Duodenal mucosa (tissue), 2 donors: ENCODE results near the gene ZNF592.

ENCODE experiments used
- H3K27ac ChIP-seq: one replicate; pipeline ENCODE4 v1.7.0; 2013; ENCODE audit warnings: low read depth, low read length
- H3K27me3 ChIP-seq, 2 donors: one replicate each; pipeline ENCODE4 v1.7.0; 2013; ENCODE audit warnings: low read length in 2 of 2, control low read depth in 1 of 2; ENCODE audit not compliant: insufficient read depth in 2 of 2, control insufficient read depth in 1 of 2
- H3K36me3 ChIP-seq, 2 donors: one replicate each; pipeline ENCODE4 v1.7.0; 2013; ENCODE audit warnings: low read length in 2 of 2, control low read depth in 1 of 2; ENCODE audit not compliant: insufficient read depth in 2 of 2, control insufficient read depth in 1 of 2
- H3K4me1 ChIP-seq, 2 donors: one replicate each; pipeline ENCODE4 v1.7.0; 2013; ENCODE audit warnings: low read length in 2 of 2, control low read depth in 1 of 2; ENCODE audit not compliant: insufficient read depth in 2 of 2, control insufficient read depth in 1 of 2
- H3K4me3 ChIP-seq, 2 donors: one replicate each; pipeline ENCODE4 v1.7.0; 2013; ENCODE audit warnings: low read length in 2 of 2, low read depth in 1 of 2
- H3K9ac ChIP-seq, 2 donors: one replicate each; pipeline ENCODE4 v1.7.0; 2013; ENCODE audit warnings: low read length in 2 of 2, low read depth in 1 of 2
- H3K9me3 ChIP-seq, 2 donors: one replicate each; pipeline ENCODE4 v1.7.0; 2013; ENCODE audit warnings: low read length in 2 of 2, control low read depth in 1 of 2; ENCODE audit not compliant: control insufficient read depth in 1 of 2

ZNF592 gene

DNA sequence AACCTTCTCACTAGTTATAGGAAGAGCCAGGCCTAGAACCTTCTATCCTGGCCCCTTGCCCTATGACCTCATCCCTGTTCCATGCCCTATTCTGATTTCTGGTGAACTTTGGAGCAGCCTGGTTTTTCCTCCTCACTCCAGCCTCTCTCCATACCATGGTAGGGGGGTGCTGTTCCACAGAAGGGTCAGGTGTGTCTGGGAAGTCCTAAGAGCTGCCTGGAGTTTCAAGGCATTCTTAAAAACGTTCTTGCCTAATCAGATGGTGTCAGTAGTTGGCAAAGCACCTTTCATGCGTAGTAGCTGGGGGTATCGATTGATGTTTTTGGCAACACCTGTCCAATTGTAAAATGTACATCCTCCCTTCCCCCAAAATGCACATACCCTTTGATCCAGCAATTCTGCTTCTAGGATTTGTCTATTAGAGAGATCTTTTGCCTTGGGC is 52.0 kb downstream of the ZNF592 start:
- Histone ChIP-seq H3K36me3 (peaks cover 33 to 75% of the 10 kb centered on the region in 2 donors), H3K9ac (no peak overlapping the region), H3K27me3 (no peaks in the 10 kb centered on the region), H3K4me3 (no peak overlapping the region), H3K9me3 (no peaks in the 10 kb centered on the region), H3K4me1 (no peaks in the 10 kb centered on the region), H3K27ac (no peak overlapping the region)

DNA sequence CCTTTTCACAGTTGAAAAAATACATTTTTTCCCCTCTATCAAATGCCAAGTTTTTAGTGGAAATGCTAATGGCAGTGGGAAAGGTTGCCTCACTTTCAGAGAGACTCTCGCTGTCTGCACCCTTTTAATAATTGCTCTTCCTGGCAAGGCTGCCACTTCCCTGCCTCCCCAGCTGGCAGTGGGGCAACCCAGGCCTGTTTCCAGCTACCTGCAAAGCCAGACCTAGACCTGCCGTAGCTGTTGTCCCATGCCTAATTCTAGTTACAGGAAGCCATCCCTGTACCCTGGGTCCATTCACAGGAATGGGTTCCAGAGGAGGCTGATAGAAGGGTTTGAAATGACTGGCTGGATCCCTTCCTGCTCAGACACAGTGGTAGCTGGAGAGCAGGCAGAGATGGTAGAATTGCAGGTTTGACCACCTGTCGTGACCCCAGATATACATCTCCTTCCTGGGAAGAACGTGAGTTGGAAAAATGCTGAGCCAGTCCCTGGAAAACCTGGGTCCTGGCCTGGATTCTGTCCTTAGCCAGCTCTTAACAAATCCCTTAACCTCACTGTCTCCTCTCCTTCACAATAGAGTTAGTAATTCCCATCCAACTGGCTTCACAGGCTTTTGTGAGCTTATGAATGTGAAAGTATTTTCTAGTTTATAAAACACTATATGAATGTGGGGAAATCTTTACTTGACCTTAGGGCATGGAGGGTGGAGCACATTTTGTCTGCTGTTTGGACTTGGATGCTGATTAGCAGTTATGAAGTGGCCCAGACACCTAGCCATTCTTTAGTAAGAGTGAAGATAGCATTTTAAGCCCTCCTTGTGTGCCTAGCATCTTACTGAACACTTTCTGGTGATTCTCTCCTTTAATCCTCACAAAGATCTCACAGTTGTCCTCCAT is 55.9 kb downstream of the ZNF592 start:
- H3K4me3 ChIP-seq, result no peak overlapping the region
- H3K9ac ChIP-seq, result no peak overlapping the region
- no peaks in the 10 kb centered on the region for H3K27me3 ChIP-seq
- peaks cover 20 to 52% of the 10 kb centered on the region in 2 donors for H3K36me3 ChIP-seq
- H3K9me3 ChIP-seq, result no peaks in the 10 kb centered on the region
- no peak overlapping the region for H3K27ac ChIP-seq
- H3K4me1 ChIP-seq, result no peaks in the 10 kb centered on the region

DNA sequence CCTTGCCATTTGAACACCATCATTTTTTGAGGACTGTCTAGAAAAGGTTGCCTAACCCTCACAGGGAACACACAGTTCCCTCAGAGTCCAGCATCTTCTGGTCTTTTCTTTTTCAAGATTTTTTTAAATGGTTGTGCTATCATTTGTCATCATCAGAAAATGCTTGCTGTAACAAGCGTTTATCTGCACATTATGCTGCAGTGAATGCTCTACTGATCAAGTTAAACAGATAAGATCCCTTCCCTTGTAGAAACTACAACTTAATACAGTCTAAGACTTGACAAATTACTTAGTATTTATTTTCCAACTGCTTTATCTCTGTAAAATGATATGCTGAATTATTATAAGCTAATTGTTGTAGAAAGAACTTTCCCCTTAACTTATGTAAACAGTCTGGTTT is 56.8 kb downstream of the ZNF592 start:
- Histone ChIP-seq H3K9me3 (no peaks in the 10 kb centered on the region), H3K9ac (no peak overlapping the region), H3K27ac (no peak overlapping the region), H3K4me1 (no peaks in the 10 kb centered on the region), H3K4me3 (no peak overlapping the region), H3K36me3 (peaks cover 11 to 42% of the 10 kb centered on the region in 2 donors), H3K27me3 (no peaks in the 10 kb centered on the region)

DNA sequence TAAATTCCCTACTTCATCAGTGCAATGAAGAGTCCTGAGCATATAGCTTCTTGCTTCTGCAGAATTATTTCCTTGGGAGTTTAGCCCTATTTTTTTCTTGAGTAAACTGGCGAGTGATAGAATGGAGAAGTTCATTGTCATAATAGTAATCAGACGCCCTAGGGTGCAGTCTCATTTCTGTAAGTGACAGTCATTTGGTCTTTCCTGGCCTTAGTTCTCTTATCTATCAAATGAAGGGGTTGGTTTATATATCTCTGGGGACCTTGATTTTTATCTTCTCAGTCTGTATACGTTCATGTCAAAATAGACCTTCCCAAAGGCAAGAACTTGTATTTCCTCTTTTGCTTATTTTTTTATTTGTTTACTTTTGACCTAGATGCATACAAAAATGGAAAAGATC is 58.8 kb downstream of the ZNF592 start:
- H3K4me3 ChIP-seq, result no peak overlapping the region
- no peaks in the 10 kb centered on the region for H3K27me3 ChIP-seq
- H3K27ac ChIP-seq, result no peak overlapping the region
- no peaks in the 10 kb centered on the region for H3K9me3 ChIP-seq
- H3K4me1 ChIP-seq, result no peaks in the 10 kb centered on the region
- no peak overlapping the region for H3K9ac ChIP-seq
- peaks cover 0 to 23% of the 10 kb centered on the region in 2 donors for H3K36me3 ChIP-seq

DNA sequence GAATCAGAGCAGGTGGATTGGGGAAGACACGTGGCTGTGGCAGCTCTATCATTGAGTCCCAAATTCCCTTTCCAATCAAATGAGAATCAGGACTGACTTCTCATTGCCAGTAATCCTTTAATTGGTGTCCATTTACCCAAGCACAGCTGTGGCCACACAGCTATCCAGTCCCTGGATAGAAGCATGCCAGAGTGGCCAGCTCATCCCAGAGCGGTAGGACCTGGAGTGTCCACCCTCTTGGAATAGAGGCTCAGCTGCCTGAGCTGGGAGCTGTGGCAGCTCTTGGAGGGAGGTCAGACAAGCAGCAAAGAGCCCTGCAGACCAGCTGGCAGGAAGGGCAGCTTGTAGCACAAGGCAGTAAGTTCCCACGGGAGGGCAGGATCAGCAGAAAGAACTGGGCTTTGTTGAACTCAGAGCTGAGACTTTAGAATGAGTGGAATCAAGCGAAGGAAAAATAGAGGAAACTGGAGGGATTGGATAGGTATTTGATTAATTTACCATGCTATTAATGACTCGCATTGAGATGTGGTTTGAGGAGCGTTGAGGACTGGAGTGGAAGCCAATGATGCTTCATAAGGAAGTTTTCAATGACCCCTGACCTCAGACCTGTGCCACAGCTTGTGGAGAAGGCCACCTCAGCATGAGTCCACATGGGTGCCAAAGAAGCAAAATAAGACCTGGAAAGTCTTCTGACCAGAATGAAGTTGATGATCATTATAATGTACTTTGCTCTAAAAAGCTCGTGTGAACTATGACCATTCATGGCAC is 61.9 kb downstream of the ZNF592 start:
- Histone ChIP-seq H3K27me3 (no peaks in the 10 kb centered on the region), H3K9me3 (no peaks in the 10 kb centered on the region), H3K4me1 (no peaks in the 10 kb centered on the region), H3K4me3 (no peak overlapping the region), H3K27ac (no peak overlapping the region), H3K9ac (no peak overlapping the region), H3K36me3 (no peaks in the 10 kb centered on the region)

DNA sequence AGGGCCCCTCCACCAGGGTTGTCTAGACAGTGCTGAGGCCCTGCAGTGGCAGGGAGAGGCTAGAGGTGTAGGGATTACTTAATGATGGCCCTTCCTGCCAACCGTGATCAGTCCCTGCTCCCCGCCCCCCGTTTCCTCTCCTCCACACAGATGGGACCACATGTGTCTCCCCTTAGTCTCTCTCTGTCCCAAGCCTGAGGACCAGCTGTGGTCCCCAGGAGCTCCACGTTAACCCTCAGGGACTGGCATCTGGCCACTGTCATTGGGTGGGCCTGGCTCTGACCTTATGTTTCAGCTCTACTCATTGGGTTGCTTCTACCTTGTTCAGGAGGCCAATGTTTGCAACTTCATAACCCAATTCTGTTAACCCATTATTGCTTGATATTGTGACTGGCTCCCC is 62.8 kb downstream of the ZNF592 start:
- Histone ChIP-seq H3K36me3 (no peaks in the 10 kb centered on the region), H3K4me1 (no peaks in the 10 kb centered on the region), H3K4me3 (no peak overlapping the region), H3K9me3 (no peaks in the 10 kb centered on the region), H3K27me3 (no peaks in the 10 kb centered on the region), H3K27ac (no peak overlapping the region), H3K9ac (no peak overlapping the region)

DNA sequence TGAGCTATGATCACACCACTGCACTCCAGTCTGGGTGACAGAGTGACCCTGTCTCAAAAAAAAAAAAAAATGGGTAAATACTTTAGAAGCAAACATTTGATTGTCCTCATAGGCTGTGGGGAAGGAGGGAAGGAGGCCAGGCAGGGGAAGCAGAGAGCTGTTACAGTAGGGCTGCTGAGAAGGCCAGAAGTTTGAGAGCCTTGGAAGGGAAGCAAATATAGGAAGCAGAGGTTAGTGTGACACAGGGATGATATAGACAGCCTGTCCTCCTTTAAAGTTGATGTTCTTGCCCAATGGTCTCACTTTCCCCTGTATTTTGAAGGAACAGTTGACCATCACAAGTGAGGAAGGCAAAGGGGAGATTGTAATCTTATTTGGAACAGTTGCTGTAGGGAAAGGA is 63.4 kb downstream of the ZNF592 start:
- Histone ChIP-seq H3K4me1 (no peaks in the 10 kb centered on the region), H3K36me3 (no peaks in the 10 kb centered on the region), H3K27ac (no peak overlapping the region), H3K4me3 (no peak overlapping the region), H3K9me3 (no peaks in the 10 kb centered on the region), H3K9ac (no peak overlapping the region), H3K27me3 (peaks cover 0 to 4% of the 10 kb centered on the region in 2 donors)

DNA sequence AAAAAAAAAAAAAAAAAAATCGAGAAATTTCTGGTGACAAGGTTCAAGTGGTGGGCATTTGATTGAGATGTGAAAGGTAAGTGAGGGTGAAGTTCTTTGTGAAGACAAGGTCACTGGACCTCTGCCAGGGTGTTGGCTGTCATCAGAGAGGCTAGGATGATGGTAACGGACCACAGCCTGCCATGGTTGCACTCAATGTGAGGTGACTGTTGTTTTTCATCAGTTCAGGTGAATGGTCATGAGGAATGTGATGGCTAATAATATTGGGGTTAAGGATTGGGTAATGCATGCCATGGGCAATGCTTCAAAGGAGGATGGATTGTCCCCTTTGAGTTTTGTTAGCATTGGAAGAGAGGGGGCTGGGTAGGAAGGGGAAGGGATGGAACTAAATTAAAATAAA is 64.5 kb downstream of the ZNF592 start:
- no peak overlapping the region for H3K9ac ChIP-seq

DNA sequence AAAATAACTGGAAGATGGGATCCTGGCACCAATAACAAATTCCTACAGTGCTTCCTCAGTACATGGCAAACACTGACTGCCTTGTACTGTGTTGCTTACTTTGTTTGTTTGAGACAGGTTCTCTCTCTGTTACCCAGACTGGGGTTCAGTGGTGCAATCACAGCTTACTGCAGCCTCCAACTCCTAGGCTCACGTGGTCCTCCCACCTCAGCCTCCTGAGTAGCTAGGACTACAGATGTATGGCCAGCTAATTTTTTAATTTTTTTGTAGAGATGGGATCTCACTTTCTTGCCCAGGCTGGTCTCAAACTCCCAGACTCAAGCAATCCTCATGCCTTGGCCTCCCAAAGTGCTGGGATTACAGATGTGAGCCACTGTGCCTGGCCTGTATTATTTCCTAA is 65.0 kb downstream of the ZNF592 start:
- Histone ChIP-seq H3K4me1 (no peaks in the 10 kb centered on the region), H3K4me3 (no peak overlapping the region), H3K9ac (no peak overlapping the region), H3K27ac (no peak overlapping the region), H3K27me3 (peaks cover 0 to 4% of the 10 kb centered on the region in 2 donors), H3K36me3 (no peaks in the 10 kb centered on the region), H3K9me3 (no peaks in the 10 kb centered on the region)

More for the DNA sequence above, 64.5 kb downstream of the ZNF592 start:
- H3K4me3 ChIP-seq, result no peak overlapping the region
- no peaks in the 10 kb centered on the region for H3K36me3 ChIP-seq
- peaks cover 0 to 4% of the 10 kb centered on the region in 2 donors for H3K27me3 ChIP-seq
- no peaks in the 10 kb centered on the region for H3K4me1 ChIP-seq
- H3K9me3 ChIP-seq, result no peaks in the 10 kb centered on the region
- H3K27ac ChIP-seq, result no peak overlapping the region

DNA sequence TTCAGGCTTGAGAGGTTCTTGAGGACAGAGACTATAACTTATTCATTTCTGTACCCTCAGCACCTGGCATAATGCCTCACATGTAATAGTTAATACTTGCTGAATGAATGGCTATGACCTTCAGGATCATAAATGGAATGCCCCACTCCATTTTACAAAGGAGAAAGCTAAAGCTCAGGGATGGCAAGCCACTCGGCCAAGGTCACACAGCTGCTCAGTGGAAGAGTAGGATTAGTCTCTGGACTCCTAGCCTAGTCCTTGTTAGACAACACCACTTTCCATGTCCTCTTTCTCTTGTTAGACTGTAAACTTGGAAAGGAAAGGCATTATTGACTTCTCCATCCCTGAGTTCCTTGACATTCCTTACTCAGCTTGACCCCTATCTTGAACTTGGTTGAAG is 65.5 kb downstream of the ZNF592 start:
- Histone ChIP-seq H3K9me3 (no peaks in the 10 kb centered on the region), H3K27ac (no peak overlapping the region), H3K4me1 (peaks cover 0 to 3% of the 10 kb centered on the region in 2 donors), H3K4me3 (no peak overlapping the region), H3K36me3 (no peaks in the 10 kb centered on the region), H3K9ac (no peak overlapping the region), H3K27me3 (peaks cover 0 to 4% of the 10 kb centered on the region in 2 donors)
